H1 (cell line): ENCODE data around the gene ZC3H18. TPM values are rescaled to one million over a fixed set of nuclear protein-coding genes. Genes with fewer than 3 reads are reported as not detected.

Experiments
- CTCF ChIA-PET: fragments of 300-600 bp; sonication (Branson Sonifier 250); formaldehyde crosslinking; loops from one replicate; lab custom pipeline; 2021; ENCODE audit not compliant: partially characterized antibody; lab: Charles Lee
- POLR2A ChIA-PET: fragments of 300-600 bp; sonication (Branson Sonifier 250); formaldehyde crosslinking; loops from one replicate; lab custom pipeline; 2021; ENCODE audit warnings: inconsistent platforms; ENCODE audit not compliant: partially characterized antibody; lab: Charles Lee
- DNase-seq, 2 experiments: peaks; one replicate each; pipeline versions ENCODE4 v3.0.0 to v3.0.0-alpha.2; 2010 to 2022; ENCODE audit warnings: low spot score in 2 of 2, low read depth in 1 of 2, mixed read lengths in 1 of 2
- FAIRE-seq: peaks from 2 replicates; lab custom pipeline; 2011; peaks lifted over from hg19 to GRCh38; lab: Jason Lieb, UNC
- H2AFZ ChIP-seq: 2 replicates; pipeline ENCODE4 v1.8.1; 2012; ENCODE audit warnings: low read length, inconsistent platforms
- H2AK5ac ChIP-seq: 2 replicates; pipeline ENCODE4 v1.6.1; 2013; ENCODE audit warnings: low read depth, low read length
- H2BK120ac ChIP-seq: replicated peaks from 2 replicates; pipeline ENCODE3; 2013; ENCODE audit warnings: low read depth, low read length, inconsistent platforms
- H2BK12ac ChIP-seq: 2 replicates; pipeline ENCODE4 v1.6.1; 2013; ENCODE audit warnings: low read depth, low read length
- H2BK15ac ChIP-seq: 2 replicates; pipeline ENCODE4 v1.6.1; 2013; ENCODE audit warnings: low read length
- H2BK20ac ChIP-seq: 2 replicates; pipeline ENCODE4 v1.6.1; 2013; ENCODE audit warnings: low read length
- H2BK5ac ChIP-seq: 2 replicates; pipeline ENCODE4 v1.6.1; 2013; ENCODE audit warnings: low read depth, low read length
- H3K14ac ChIP-seq: 2 replicates; pipeline ENCODE4 v1.6.1; 2013; ENCODE audit warnings: inconsistent platforms; ENCODE audit not compliant: insufficient read length
- H3K18ac ChIP-seq: 2 replicates; pipeline ENCODE4 v1.6.1; 2013; ENCODE audit warnings: low read length; ENCODE audit errors: extremely low read depth
- H3K23ac ChIP-seq: 2 replicates; pipeline ENCODE4 v1.6.1; 2013; ENCODE audit warnings: inconsistent platforms; ENCODE audit not compliant: insufficient read length
- H3K23me2 ChIP-seq: 2 replicates; pipeline ENCODE4 v1.6.1; 2013; ENCODE audit warnings: low read depth, low read length
- H3K27ac ChIP-seq: 2 replicates; pipeline ENCODE4 v1.6.1; 2011; ENCODE audit warnings: low read depth, low read length, inconsistent platforms
- H3K27me3 ChIP-seq, 4 experiments: replicated peaks in 1 of 4; 1 replicate in 1 of 4; 2 replicates in 3 of 4; pipeline versions ENCODE4 v1.6.1 to v1.8.1; 2011 to 2013; ENCODE audit warnings: low read length in 3 of 4, mild to moderate bottlenecking in 3 of 4, inconsistent platforms in 2 of 4, mixed read lengths in 2 of 4, moderate library complexity in 1 of 4; ENCODE audit not compliant: control insufficient read depth in 3 of 4, insufficient read depth in 3 of 4; ENCODE audit errors: extremely low read depth in 1 of 4
- H3K36me3 ChIP-seq, 4 experiments: 2 replicates each; pipeline versions ENCODE4 v1.6.1 to v1.8.1; 2011 to 2013; ENCODE audit warnings: mild to moderate bottlenecking in 4 of 4, low read length in 3 of 4, moderate library complexity in 2 of 4, control low read depth in 1 of 4, inconsistent platforms in 1 of 4; ENCODE audit not compliant: insufficient read depth in 4 of 4, control insufficient read depth in 2 of 4
- H3K4ac ChIP-seq: replicated peaks from 2 replicates; pipeline ENCODE3; 2013; ENCODE audit warnings: low read length, low read depth, mixed read lengths, inconsistent platforms; ENCODE audit not compliant: insufficient read length
- H3K4me1 ChIP-seq, 4 experiments: replicated peaks in 1 of 4; 1 replicate in 1 of 4; 2 replicates in 3 of 4; pipeline versions ENCODE4 v1.6.1 to v1.8.1; 2011 to 2013; ENCODE audit warnings: low read length in 3 of 4, inconsistent platforms in 2 of 4, mixed read lengths in 1 of 4; ENCODE audit not compliant: insufficient read depth in 4 of 4, control insufficient read depth in 3 of 4
- H3K4me2 ChIP-seq, 2 experiments: 2 replicates each; pipeline versions ENCODE4 v1.6.1 to v1.8.1; 2011 to 2013; ENCODE audit warnings: low read depth in 2 of 2, low read length in 2 of 2, control low read depth in 1 of 2, inconsistent platforms in 1 of 2, mild to moderate bottlenecking in 1 of 2; ENCODE audit not compliant: insufficient read depth in 1 of 2
- H3K4me3 ChIP-seq, 4 experiments: fragments of 200-600, 300-600 bp in 1 of 4; sonication (generic), shearing (Covaris generic), sonication (Bioruptor Twin) in 1 of 4; 2 replicates each; pipeline versions ENCODE4 v1.5.1 to v1.8.1; 2011 to 2016; ENCODE audit warnings: low read length in 4 of 4, low read depth in 3 of 4, control low read depth in 2 of 4, inconsistent platforms in 2 of 4, mild to moderate bottlenecking in 2 of 4, mixed read lengths in 1 of 4, moderate library complexity in 1 of 4; ENCODE audit not compliant: insufficient read depth in 2 of 4; ENCODE audit errors: extremely low read depth in 1 of 4
- H3K56ac ChIP-seq: replicated peaks from 2 replicates; pipeline ENCODE3; 2013; ENCODE audit warnings: low read depth, mild to moderate bottlenecking, mixed read lengths, low read length, inconsistent platforms; ENCODE audit not compliant: insufficient read length
- H3K79me1 ChIP-seq: 2 replicates; pipeline ENCODE4 v1.6.1; 2013; ENCODE audit warnings: low read depth, low read length, control low read depth
- H3K79me2 ChIP-seq, 2 experiments: 2 replicates each; pipeline versions ENCODE4 v1.6.1 to v1.8.1; 2012 to 2013; ENCODE audit warnings: low read length in 2 of 2, mild to moderate bottlenecking in 2 of 2, inconsistent platforms in 1 of 2; ENCODE audit not compliant: insufficient read depth in 2 of 2, control insufficient read depth in 1 of 2
- H3K9ac ChIP-seq, 4 experiments: replicated peaks in 1 of 4; 1 replicate in 1 of 4; 2 replicates in 3 of 4; pipeline versions ENCODE4 v1.6.1 to v1.8.1; 2011 to 2013; ENCODE audit warnings: low read depth in 3 of 4, low read length in 3 of 4, control low read depth in 2 of 4, mild to moderate bottlenecking in 2 of 4, moderate library complexity in 2 of 4, inconsistent platforms in 1 of 4; ENCODE audit errors: extremely low read depth in 1 of 4
- H3K9me3 ChIP-seq, 2 experiments: 2 replicates each; pipeline versions ENCODE4 v1.6.1 to v1.8.1; 2012 to 2013; ENCODE audit warnings: mild to moderate bottlenecking in 2 of 2, moderate library complexity in 2 of 2, control low read depth in 1 of 2, inconsistent platforms in 1 of 2, low read depth in 1 of 2, low read length in 1 of 2, mixed read lengths in 1 of 2; ENCODE audit not compliant: insufficient read depth in 2 of 2
- H4K20me1 ChIP-seq, 2 experiments: replicated peaks in 1 of 2; 2 replicates each; pipeline versions ENCODE3 to v1.8.1; 2011 to 2013; ENCODE audit warnings: inconsistent platforms in 2 of 2, low read length in 2 of 2, mild to moderate bottlenecking in 1 of 2; ENCODE audit not compliant: insufficient read depth in 2 of 2, control insufficient read depth in 1 of 2
- H4K5ac ChIP-seq: 2 replicates; pipeline ENCODE4 v1.6.1; 2013; ENCODE audit warnings: low read length, low read depth, mixed read lengths, inconsistent platforms; ENCODE audit not compliant: insufficient read length
- H4K8ac ChIP-seq: 2 replicates; pipeline ENCODE4 v1.8.0; 2013; ENCODE audit warnings: mild to moderate bottlenecking, moderate library complexity, low read length, inconsistent platforms; ENCODE audit not compliant: insufficient read depth; ENCODE audit errors: extremely low read depth
- H4K91ac ChIP-seq: replicated peaks from 2 replicates; pipeline ENCODE3; 2013; ENCODE audit warnings: low read length, mixed read lengths, inconsistent platforms; ENCODE audit not compliant: insufficient read length
- CHD2 ChIP-seq: IDR thresholded peaks from 2 replicates; pipeline ENCODE4 v1.6.1; 2012; ENCODE audit warnings: low read length, improper control_type of control experiment
- NANOG ChIP-seq: IDR thresholded peaks from 2 replicates; pipeline ENCODE4 v1.6.1; 2011; ENCODE audit warnings: low read length, low read depth, mild to moderate bottlenecking, inconsistent platforms; ENCODE audit not compliant: insufficient read depth, poor library complexity, severe bottlenecking
- SAP30 ChIP-seq: fragments of 300-600 bp; sonication (generic); IDR thresholded peaks from 2 replicates; pipeline ENCODE4 v1.7.1; 2012; ENCODE audit warnings: low read length, moderate library complexity, mild to moderate bottlenecking, inconsistent platforms; ENCODE audit not compliant: insufficient read depth, insufficient replicate concordance
- SRF ChIP-seq: IDR thresholded peaks from 2 replicates; pipeline ENCODE4 v1.6.1; 2011; ENCODE audit warnings: mild to moderate bottlenecking, low read depth, low read length, moderate library complexity
- WGBS, 2 experiments: shearing (Covaris generic) in 1 of 2; methylation state at CpG; one replicate each; pipeline versions ENCODE4 v1.1.6 to v1.1.7; 2013 to 2015; ENCODE audit warnings: low lambda C conversion rate in 2 of 2, mixed read lengths in 2 of 2, inconsistent platforms in 1 of 2, low coverage in 1 of 2, missing lambda C conversion rate in 1 of 2; ENCODE audit not compliant: insufficient replicate concordance in 2 of 2, insufficient coverage in 1 of 2, insufficient read length in 1 of 2; ENCODE audit errors: extremely low coverage in 1 of 2, missing lambda C conversion rate in 1 of 2; 5-methylcytosine and 5-hydroxymethylcytosine counted together
- polyA plus RNA-seq, 7 experiments: library from polyadenylated mRNA; depleted of rRNA in 3 of 7; stranded (reverse) in 5 of 7; unstranded in 2 of 7; fragments of >200 nt in 5 of 7; fragments of 200-250 nt in 2 of 7; gene quantifications; 1 replicate in 5 of 7; 2 replicates in 1 of 7; 4 replicates in 1 of 7; pipeline versions ENCODE4 v1.2.1 to v1.2.3, GENCODE V29; 2011 to 2013; ENCODE audit warnings: missing spikeins in 2 of 7, mixed read lengths in 2 of 7
- total RNA-seq: library from RNA; stranded (reverse); fragmentation: NEBNext Ultra II Directional; extraction: Animal tissue kit (Norgen Biotek cat#: 25700); gene quantifications from 2 replicates; pipeline ENCODE4 v1.2.1, GENCODE V29; 2021

ZC3H18 gene
- total and polyA plus RNA-seq, 2 of the 8 experiments (the other 6 are each of a cell fraction or from before 2014, with no cell fraction given) = 12.1 to 73.2 TPM

GRCh38 chr16:88552166-88552565 lies 18.0 kb upstream of the ZC3H18 start:
- no peak overlapping the region for H3K4ac ChIP-seq
- no peak overlapping the region for H3K27ac ChIP-seq
- peaks cover 0 to 5% (median 0%) of the 10 kb centered on the region in 4 experiments; a peak in 1 of 7 replicates for H3K4me1 ChIP-seq
- POLR2A ChIA-PET = interaction anchor here (1.0 to 1.1 kb wide), 2 partner anchors 27 to 70 kb away, joined by 3 to 4 read pairs; no protein-coding TSS in a partner anchor
- H3K79me2 ChIP-seq = no peaks in the 10 kb centered on the region
- peaks cover 0 to 1% of the 10 kb centered on the region in 2 experiments for H4K20me1 ChIP-seq
- H4K8ac ChIP-seq = peak overlapping the region; percentile 74; the same call in 1 of the 2 replicates
- H3K4me2 ChIP-seq = no peak overlapping the region
- H3K56ac ChIP-seq = no peak overlapping the region
- H2BK5ac ChIP-seq = no peak overlapping the region
- no peak for TF ChIP-seq CHD2
- TF ChIP-seq SRF = no peak
- TF ChIP-seq NANOG = no peak
- no peak for TF ChIP-seq SAP30
- TF ChIP-seq, all 59 proteins: peak for 0
- Histone ChIP-seq H3K79me1 (no peaks in the 10 kb centered on the region), H4K91ac (no peak overlapping the region), H2BK15ac (no peak overlapping the region), H2BK20ac (no peak overlapping the region), H2AFZ (no peak overlapping the region), H2AK5ac (no peak overlapping the region), H4K5ac (no peak overlapping the region), H3K23ac (no peak overlapping the region), H3K9me3 (no peaks in the 10 kb centered on the region), H3K27me3 (peaks cover 6 to 20% (median 14%) of the 10 kb centered on the region in 4 experiments), H3K23me2 (no peaks in the 10 kb centered on the region), H3K4me3 (no peak overlapping the region), H2BK12ac (no peak overlapping the region; the same call in 1 of the 2 replicates), H3K9ac (no peak overlapping the region), H3K18ac (no peak overlapping the region), H3K36me3 (no peaks in the 10 kb centered on the region), H2BK120ac (no peak overlapping the region), H3K14ac (no peak overlapping the region)
- DNase-seq = no peak
- WGBS, 2 experiments = 92% methylated on average over 10 of the region's 10 CpGs; no CpG with 5 or more reads in 1 of the 2 experiments
- no peak for FAIRE-seq
- CTCF ChIA-PET = interaction anchor here (0.7 to 4.6 kb wide), 3 partner anchors 9 to 107 kb away, joined by 3 to 24 read pairs (median 3); no protein-coding TSS in a partner anchor
